HEK293T (cell line): Measurements from ENCODE around the gene L1CAM.

Experiments
- ARNT ChIP-seq: fragments of 450-650 bp; IDR thresholded peaks from 2 replicates; pipeline ENCODE4 v1.6.1; 2017; ENCODE audit warnings: mild to moderate bottlenecking
- BHLHE40 ChIP-seq: fragments of 450-650 bp; IDR thresholded peaks from 2 replicates; pipeline ENCODE4 v1.6.1; 2016; ENCODE audit warnings: mild to moderate bottlenecking, moderate library complexity, borderline replicate concordance
- ELF4 ChIP-seq: fragments of 450-650 bp; IDR thresholded peaks from 2 replicates; pipeline ENCODE4 v1.6.1; 2017; ENCODE audit warnings: antibody characterized with exemption
- FOXA1 ChIP-seq: fragments of 450-650 bp; IDR thresholded peaks from 2 replicates; pipeline ENCODE4 v1.6.1; 2016; ENCODE audit warnings: mild to moderate bottlenecking
- FOXM1 ChIP-seq: fragments of 450-650 bp; IDR thresholded peaks from 2 replicates; pipeline ENCODE4 v1.6.1; 2017; ENCODE audit warnings: mild to moderate bottlenecking, borderline replicate concordance
- L3MBTL2 ChIP-seq: fragments of 450-650 bp; conservative IDR thresholded peaks from 2 replicates; pipeline ENCODE4 v1.6.1; 2016; ENCODE audit warnings: mild to moderate bottlenecking
- NFRKB ChIP-seq: fragments of 450-650 bp; IDR thresholded peaks from 2 replicates; pipeline ENCODE4 v1.6.1; 2016; ENCODE audit warnings: mild to moderate bottlenecking, moderate library complexity
- SP1 ChIP-seq: fragments of 450-650 bp; IDR thresholded peaks from 2 replicates; pipeline ENCODE4 v1.6.1; 2017
- ZNF384 ChIP-seq: fragments of 450-650 bp; IDR thresholded peaks from 2 replicates; pipeline ENCODE4 v1.6.1; 2016

GRCh38 chrX:153906126-153906917 is 20.3 kb upstream of the L1CAM start:
- TF ChIP-seq BHLHE40 (no peak), SP1 (no peak), NFRKB (no peak), FOXA1 (no peak), ZNF384 (no peak), FOXM1 (no peak), L3MBTL2 (no peak), ARNT (no peak), ELF4 (no peak)
